HG03025 (cell line): ENCODE results near the gene C8G.
A peak's percentile ranks its signal among the peaks of the same experiment; 100 is the strongest.

Experiments
- ATAC-seq: cut with Tn5 transposase; IDR thresholded peaks from one replicate; pipeline ENCODE4 v1.9.1; 2021; ENCODE audit warnings: mild to moderate bottlenecking, moderate library complexity; ENCODE audit not compliant: unreplicated experiment, low FRiP score

Gene C8G

GRCh38 chr9:136940526-136941230 lies 4.4 kb upstream of the C8G start:
- no peak for ATAC-seq

- no peak for ATAC-seq
Measured at GRCh38 chr9:136941231-136942111, 3.6 kb upstream of the C8G start.

GRCh38 chr9:136942112-136942880 lies 2.7 kb upstream of the C8G start:
- ATAC-seq: no peak

- ATAC-seq: no peak
Measured at GRCh38 chr9:136942881-136943230, 2.2 kb upstream of the C8G start.

- ATAC-seq: peak; percentile 9
Measured at GRCh38 chr9:136943291-136944211, 1.5 kb upstream of the C8G start.

- ATAC-seq: no peak
Measured at GRCh38 chr9:136944212-136944518, 878 bp upstream of the C8G start.

- ATAC-seq: no peak
Measured at GRCh38 chr9:136945333-136946227, 537 bp downstream of the C8G start.

- no peak for ATAC-seq
Measured at GRCh38 chr9:136946228-136947027, 1.4 kb downstream of the C8G start.

- ATAC-seq: no peak
Measured at GRCh38 chr9:136947028-136947891, 2.2 kb downstream of the C8G start.

- no peak for ATAC-seq
Measured at GRCh38 chr9:136947955-136948510, 3.0 kb downstream of the C8G start.

- ATAC-seq: no peak
Measured at GRCh38 chr9:136949239-136949816, 4.3 kb downstream of the C8G start.

- ATAC-seq: peak; percentile 66
Measured at GRCh38 chr9:136949817-136950655, 5.0 kb downstream of the C8G start.

GRCh38 chr9:136950656-136951276 lies 5.7 kb downstream of the C8G start:
- no peak for ATAC-seq

- ATAC-seq: no peak
Measured at GRCh38 chr9:136951541-136952320, 6.7 kb downstream of the C8G start, which contains the start of gene LCN12. LCN12 (plus strand) TSS chr9:136952273; CDS start chr9:136952328, 55 bp downstream.
